WTC11 (cell line): ENCODE data around the gene FHOD3. TPM values are rescaled to one million over a fixed set of nuclear protein-coding genes. Genes with fewer than 3 reads are reported as not detected.

Experiments
- ATAC-seq: fragments of 200-7000 bp; cut with Tn5 transposase; 2 replicates; pipeline ENCODE4 v1.10.0; 2021; ENCODE audit warnings: mild to moderate bottlenecking, moderate library complexity
- CTCF ChIA-PET: fragments of 300-600 bp; sonication (Branson Sonifier 250); formaldehyde crosslinking; loops from one replicate; lab custom pipeline; 2021; ENCODE audit warnings: antibody characterized with exemption; lab: Charles Lee
- POLR2A ChIA-PET: fragments of 350-600 bp; sonication (Branson Sonifier 250); formaldehyde crosslinking; loops from one replicate; lab custom pipeline; 2021; ENCODE audit warnings: antibody characterized with exemption; lab: Charles Lee
- DNase-seq: peaks from one replicate; pipeline ENCODE4 v3.0.0; 2021; ENCODE audit warnings: low spot score
- H3K27ac Mint-ChIP-seq: 2 replicates; pipeline ENCODE4 v1.8.0; 2021; ENCODE audit warnings: mixed read lengths
- H3K27me3 Mint-ChIP-seq: 2 replicates; pipeline ENCODE4 v1.8.0; 2021; ENCODE audit warnings: low read depth, mild to moderate bottlenecking, moderate library complexity, mixed read lengths
- H3K36me3 Mint-ChIP-seq: 2 replicates; pipeline ENCODE4 v1.8.0; 2021; ENCODE audit warnings: mixed read lengths
- H3K4me1 Mint-ChIP-seq: 2 replicates; pipeline ENCODE4 v1.8.0; 2022; ENCODE audit warnings: mixed read lengths
- H3K4me3 Mint-ChIP-seq: 2 replicates; pipeline ENCODE4 v1.8.0; 2021; ENCODE audit warnings: mild to moderate bottlenecking, moderate library complexity, mixed read lengths
- H3K9me3 Mint-ChIP-seq: 2 replicates; pipeline ENCODE4 v1.8.0; 2021; ENCODE audit warnings: mixed read lengths
- ATF1 ChIP-seq: sonication (generic); formaldehyde crosslinking; IDR thresholded peaks from 2 replicates; pipeline ENCODE4 v1.8.1; 2023; ENCODE audit warnings: mild to moderate bottlenecking, moderate library complexity, missing genetic modification reagents
- ERG ChIP-seq: fragments of 250-450 bp; sonication (Bioruptor Pico); IDR thresholded peaks from 2 replicates; pipeline ENCODE4 v1.8.0; 2021; ENCODE audit warnings: mild to moderate bottlenecking
- ESRRA ChIP-seq: sonication (generic); formaldehyde crosslinking; IDR thresholded peaks from 2 replicates; pipeline ENCODE4 v1.8.1; 2022; ENCODE audit warnings: mild to moderate bottlenecking, missing genetic modification reagents, borderline replicate concordance
- FOXP1 ChIP-seq: sonication (generic); formaldehyde crosslinking; IDR thresholded peaks from 2 replicates; pipeline ENCODE4 v1.8.0; 2022; ENCODE audit warnings: missing genetic modification reagents, mild to moderate bottlenecking, moderate library complexity, borderline replicate concordance
- GABPB1 ChIP-seq: sonication (generic); formaldehyde crosslinking; IDR thresholded peaks from 2 replicates; pipeline ENCODE4 v1.8.1; 2023; ENCODE audit warnings: mild to moderate bottlenecking, missing genetic modification reagents
- GRHL2 ChIP-seq: fragments of 250-450 bp; sonication (Bioruptor Pico); IDR thresholded peaks from 2 replicates; pipeline ENCODE4 v1.8.0; 2022; ENCODE audit warnings: mild to moderate bottlenecking, moderate library complexity; ENCODE audit not compliant: insufficient replicate concordance, severe bottlenecking
- JAZF1 ChIP-seq: fragments of 250-450 bp; sonication (Bioruptor Pico); IDR thresholded peaks from 2 replicates; pipeline ENCODE4 v1.9.0; 2021; ENCODE audit warnings: moderate library complexity, mild to moderate bottlenecking, inconsistent platforms
- NR3C1 ChIP-seq: sonication (generic); formaldehyde crosslinking; conservative IDR thresholded peaks from 2 replicates; pipeline ENCODE4 v1.8.1; 2023; ENCODE audit warnings: low read depth, mild to moderate bottlenecking, missing genetic modification reagents
- PREB ChIP-seq: sonication (generic); formaldehyde crosslinking; IDR thresholded peaks from 2 replicates; pipeline ENCODE4 v1.8.1; 2022; ENCODE audit warnings: mild to moderate bottlenecking, missing genetic modification reagents, moderate library complexity, borderline replicate concordance
- PRRX2 ChIP-seq: fragments of 250-450 bp; sonication (Bioruptor Pico); IDR thresholded peaks from 2 replicates; pipeline ENCODE4 v1.8.0; 2021; ENCODE audit warnings: mild to moderate bottlenecking
- RELA ChIP-seq: sonication (generic); formaldehyde crosslinking; IDR thresholded peaks from 2 replicates; pipeline ENCODE4 v1.8.1; 2022; ENCODE audit warnings: missing genetic modification reagents, mild to moderate bottlenecking, borderline replicate concordance
- RORB ChIP-seq: fragments of 250-450 bp; sonication (Bioruptor Pico); IDR thresholded peaks from 2 replicates; pipeline ENCODE4 v1.9.0; 2021; ENCODE audit warnings: mild to moderate bottlenecking
- TEAD1 ChIP-seq: sonication (generic); formaldehyde crosslinking; IDR thresholded peaks from 2 replicates; pipeline ENCODE4 v1.8.0; 2022; ENCODE audit warnings: mild to moderate bottlenecking, missing genetic modification reagents
- ZNF138 ChIP-seq: sonication (generic); formaldehyde crosslinking; conservative IDR thresholded peaks from 2 replicates; pipeline ENCODE4 v1.8.1; 2022; ENCODE audit warnings: mild to moderate bottlenecking, moderate library complexity, missing genetic modification reagents
- ZNF219 ChIP-seq: sonication (generic); formaldehyde crosslinking; IDR thresholded peaks from 2 replicates; pipeline ENCODE4 v1.8.0; 2023; ENCODE audit warnings: missing genetic modification reagents, mild to moderate bottlenecking, borderline replicate concordance
- ZNF396 ChIP-seq: fragments of 250-450 bp; sonication (Bioruptor Pico); IDR thresholded peaks from 2 replicates; pipeline ENCODE4 v1.8.0; 2021; ENCODE audit warnings: mild to moderate bottlenecking, moderate library complexity, borderline replicate concordance
- total RNA-seq: library from RNA; stranded (reverse); gene quantifications from 3 replicates; pipeline ENCODE4 v1.2.3, GENCODE V29; 2021
- TF ChIP-seq, protein P1 (sequence below): sonication (generic); formaldehyde crosslinking; IDR thresholded peaks from 2 replicates; pipeline ENCODE4 v1.8.1; 2023; ENCODE audit warnings: mild to moderate bottlenecking, missing genetic modification reagents, moderate library complexity
- TF ChIP-seq, protein P2 (sequence below): sonication (generic); formaldehyde crosslinking; conservative IDR thresholded peaks from 2 replicates; pipeline ENCODE4 v1.8.1; 2022; ENCODE audit warnings: mild to moderate bottlenecking, missing genetic modification reagents
- TF ChIP-seq, protein P3 (sequence below): fragments of 250-450 bp; sonication (Bioruptor Pico); IDR thresholded peaks from 2 replicates; pipeline ENCODE4 v1.9.0; 2021; ENCODE audit warnings: mild to moderate bottlenecking
- TF ChIP-seq, protein P4 (sequence below): sonication (generic); formaldehyde crosslinking; IDR thresholded peaks from 2 replicates; pipeline ENCODE4 v1.8.0; 2023; ENCODE audit warnings: mild to moderate bottlenecking, missing genetic modification reagents
- TF ChIP-seq, protein P5 (sequence below): sonication (generic); formaldehyde crosslinking; IDR thresholded peaks from 2 replicates; pipeline ENCODE4 v1.8.1; 2023; ENCODE audit warnings: mild to moderate bottlenecking, missing genetic modification reagents

FHOD3 gene
- total RNA-seq, 1 experiment from 2014 or later: 3.8 TPM

DNA sequence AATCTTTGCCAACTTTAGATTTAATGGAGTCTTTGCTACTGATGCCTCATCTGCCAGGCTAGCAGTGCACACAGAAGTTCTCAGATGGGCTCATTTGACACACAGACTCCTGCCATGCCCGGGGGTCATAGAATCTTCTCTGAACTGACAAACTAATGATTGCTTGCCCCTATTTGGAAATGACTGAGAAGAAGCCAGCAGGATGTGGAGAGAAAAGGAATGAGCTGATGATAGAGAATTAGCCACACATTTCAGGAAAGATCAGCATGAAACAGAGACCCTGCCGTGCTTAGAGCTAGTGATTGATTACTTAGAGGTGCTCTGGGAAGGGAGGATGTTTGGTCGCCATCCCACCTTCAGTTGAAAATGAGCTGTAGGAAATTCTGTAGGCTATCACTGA is 352.8 kb downstream of the FHOD3 start (continued):
- no peak for TF ChIP-seq FOXP1 (CRISPR knock-in tag)

- ATAC-seq: no peak
- no peak for DNase-seq
- TF ChIP-seq, protein P1, sequence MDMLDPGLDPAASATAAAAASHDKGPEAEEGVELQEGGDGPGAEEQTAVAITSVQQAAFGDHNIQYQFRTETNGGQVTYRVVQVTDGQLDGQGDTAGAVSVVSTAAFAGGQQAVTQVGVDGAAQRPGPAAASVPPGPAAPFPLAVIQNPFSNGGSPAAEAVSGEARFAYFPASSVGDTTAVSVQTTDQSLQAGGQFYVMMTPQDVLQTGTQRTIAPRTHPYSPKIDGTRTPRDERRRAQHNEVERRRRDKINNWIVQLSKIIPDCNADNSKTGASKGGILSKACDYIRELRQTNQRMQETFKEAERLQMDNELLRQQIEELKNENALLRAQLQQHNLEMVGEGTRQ (CRISPR knock-in tag): no peak
- TF ChIP-seq RELA (CRISPR knock-in tag) (no peak), PREB (no peak), ESRRA (no peak), GABPB1 (CRISPR knock-in tag) (no peak), GRHL2 (CRISPR knock-in tag) (no peak), ZNF396 (CRISPR knock-in tag) (no peak), RORB (no peak), ERG (no peak), JAZF1 (CRISPR knock-in tag) (no peak), ZNF219 (CRISPR knock-in tag) (no peak), PRRX2 (CRISPR knock-in tag) (no peak), ZNF138 (CRISPR knock-in tag) (no peak), ATF1 (CRISPR knock-in tag) (no peak), NR3C1 (CRISPR knock-in tag) (no peak), TEAD1 (no peak)
- TF ChIP-seq, protein P2, sequence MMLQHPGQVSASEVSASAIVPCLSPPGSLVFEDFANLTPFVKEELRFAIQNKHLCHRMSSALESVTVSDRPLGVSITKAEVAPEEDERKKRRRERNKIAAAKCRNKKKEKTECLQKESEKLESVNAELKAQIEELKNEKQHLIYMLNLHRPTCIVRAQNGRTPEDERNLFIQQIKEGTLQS (CRISPR knock-in tag): no peak
- TF ChIP-seq, protein P3, sequence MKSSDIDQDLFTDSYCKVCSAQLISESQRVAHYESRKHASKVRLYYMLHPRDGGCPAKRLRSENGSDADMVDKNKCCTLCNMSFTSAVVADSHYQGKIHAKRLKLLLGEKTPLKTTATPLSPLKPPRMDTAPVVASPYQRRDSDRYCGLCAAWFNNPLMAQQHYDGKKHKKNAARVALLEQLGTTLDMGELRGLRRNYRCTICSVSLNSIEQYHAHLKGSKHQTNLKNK (CRISPR knock-in tag): no peak
- TF ChIP-seq, protein P4, sequence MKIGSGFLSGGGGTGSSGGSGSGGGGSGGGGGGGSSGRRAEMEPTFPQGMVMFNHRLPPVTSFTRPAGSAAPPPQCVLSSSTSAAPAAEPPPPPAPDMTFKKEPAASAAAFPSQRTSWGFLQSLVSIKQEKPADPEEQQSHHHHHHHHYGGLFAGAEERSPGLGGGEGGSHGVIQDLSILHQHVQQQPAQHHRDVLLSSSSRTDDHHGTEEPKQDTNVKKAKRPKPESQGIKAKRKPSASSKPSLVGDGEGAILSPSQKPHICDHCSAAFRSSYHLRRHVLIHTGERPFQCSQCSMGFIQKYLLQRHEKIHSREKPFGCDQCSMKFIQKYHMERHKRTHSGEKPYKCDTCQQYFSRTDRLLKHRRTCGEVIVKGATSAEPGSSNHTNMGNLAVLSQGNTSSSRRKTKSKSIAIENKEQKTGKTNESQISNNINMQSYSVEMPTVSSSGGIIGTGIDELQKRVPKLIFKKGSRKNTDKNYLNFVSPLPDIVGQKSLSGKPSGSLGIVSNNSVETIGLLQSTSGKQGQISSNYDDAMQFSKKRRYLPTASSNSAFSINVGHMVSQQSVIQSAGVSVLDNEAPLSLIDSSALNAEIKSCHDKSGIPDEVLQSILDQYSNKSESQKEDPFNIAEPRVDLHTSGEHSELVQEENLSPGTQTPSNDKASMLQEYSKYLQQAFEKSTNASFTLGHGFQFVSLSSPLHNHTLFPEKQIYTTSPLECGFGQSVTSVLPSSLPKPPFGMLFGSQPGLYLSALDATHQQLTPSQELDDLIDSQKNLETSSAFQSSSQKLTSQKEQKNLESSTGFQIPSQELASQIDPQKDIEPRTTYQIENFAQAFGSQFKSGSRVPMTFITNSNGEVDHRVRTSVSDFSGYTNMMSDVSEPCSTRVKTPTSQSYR (CRISPR knock-in tag): no peak
- TF ChIP-seq, protein P5, sequence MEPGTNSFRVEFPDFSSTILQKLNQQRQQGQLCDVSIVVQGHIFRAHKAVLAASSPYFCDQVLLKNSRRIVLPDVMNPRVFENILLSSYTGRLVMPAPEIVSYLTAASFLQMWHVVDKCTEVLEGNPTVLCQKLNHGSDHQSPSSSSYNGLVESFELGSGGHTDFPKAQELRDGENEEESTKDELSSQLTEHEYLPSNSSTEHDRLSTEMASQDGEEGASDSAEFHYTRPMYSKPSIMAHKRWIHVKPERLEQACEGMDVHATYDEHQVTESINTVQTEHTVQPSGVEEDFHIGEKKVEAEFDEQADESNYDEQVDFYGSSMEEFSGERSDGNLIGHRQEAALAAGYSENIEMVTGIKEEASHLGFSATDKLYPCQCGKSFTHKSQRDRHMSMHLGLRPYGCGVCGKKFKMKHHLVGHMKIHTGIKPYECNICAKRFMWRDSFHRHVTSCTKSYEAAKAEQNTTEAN (CRISPR knock-in tag): no peak
- H3K4me3 Mint-ChIP-seq: no peak overlapping the region
- ChIA-PET CTCF (interaction anchor here (2.4 to 2.7 kb wide), 2 partner anchors 37 to 239 kb away, joined by 9 read pairs; no protein-coding TSS in a partner anchor), POLR2A (no interaction called here)
- H3K4me1 Mint-ChIP-seq: no peaks in the 10 kb centered on the region
- no peaks in the 10 kb centered on the region for H3K9me3 Mint-ChIP-seq
- H3K27me3 Mint-ChIP-seq: peaks cover 3% of the 10 kb centered on the region; the same call in 1 of the 2 replicates
- no peaks in the 10 kb centered on the region for H3K36me3 Mint-ChIP-seq
- H3K27ac Mint-ChIP-seq: 0 out of 2 replicates have a peak overlapping the region, but pooled peaks have one; percentile 37
Measured at GRCh38 chr18:36650906-36651305, 353.4 kb downstream of the FHOD3 start.
